Mesothelial cell of epicardium (in vitro differentiated cells): ENCODE measurements around the gene CCDC88B. TPM values are rescaled to one million over a fixed set of nuclear protein-coding genes. Genes with fewer than 3 reads are reported as not detected.
"Not testable (repeated sequence)": the region's sequence is repeated elsewhere in the genome, so short reads cannot be mapped to it uniquely, and the experiment has no call there.

Experiments used
- DNase-seq, 2 experiments: peaks; one replicate each; pipeline ENCODE4 v3.0.0; 2021; ENCODE audit warnings: low spot score in 2 of 2; ENCODE audit not compliant: unreplicated experiment in 2 of 2
- H3K27ac Mint-ChIP-seq: 2 replicates; pipeline ENCODE4 v1.8.0; 2021; ENCODE audit warnings: mixed read lengths
- H3K27me3 Mint-ChIP-seq: 2 replicates; pipeline ENCODE4 v1.8.0; 2021; ENCODE audit warnings: low read depth, mixed read lengths
- H3K36me3 Mint-ChIP-seq: 2 replicates; pipeline ENCODE4 v1.8.0; 2021; ENCODE audit warnings: mixed read lengths
- H3K4me1 Mint-ChIP-seq: 2 replicates; pipeline ENCODE4 v1.8.0; 2021; ENCODE audit warnings: mixed read lengths
- H3K4me3 Mint-ChIP-seq: 2 replicates; pipeline ENCODE4 v1.8.0; 2021; ENCODE audit warnings: mild to moderate bottlenecking, moderate library complexity, mixed read lengths
- H3K9me3 Mint-ChIP-seq: 2 replicates; pipeline ENCODE4 v1.8.0; 2021; ENCODE audit warnings: mixed read lengths
- total RNA-seq: library from RNA; stranded (reverse); gene quantifications from 3 replicates; pipeline ENCODE4 v1.2.1, GENCODE V29; 2021
- TF ChIP-seq, protein P1 (sequence below): fragments of 200-600 bp; sonication (generic); IDR thresholded peaks from one replicate; pipeline ENCODE4 v1.5.0; 2021; ENCODE audit warnings: antibody characterized with exemption; ENCODE audit not compliant: unreplicated experiment

Gene CCDC88B
- total RNA-seq, 1 donor from 2014 or later: 11.5 TPM

DNA sequence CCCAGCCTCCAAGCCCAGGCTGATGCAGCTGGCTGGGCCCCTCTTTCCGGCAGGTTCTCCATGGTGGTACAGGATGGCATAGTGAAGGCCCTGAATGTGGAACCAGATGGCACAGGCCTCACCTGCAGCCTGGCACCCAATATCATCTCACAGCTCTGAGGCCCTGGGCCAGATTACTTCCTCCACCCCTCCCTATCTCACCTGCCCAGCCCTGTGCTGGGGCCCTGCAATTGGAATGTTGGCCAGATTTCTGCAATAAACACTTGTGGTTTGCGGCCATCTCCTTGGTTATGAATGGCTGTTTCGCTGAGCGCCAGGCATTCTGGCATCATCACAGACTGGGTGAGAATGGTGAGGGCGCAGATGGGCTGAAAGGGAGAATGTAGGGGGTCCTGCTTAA, 18.5 kb upstream of the CCDC88B start:
- Mint-ChIP-seq H3K36me3 (peaks cover 8% of the 10 kb centered on the region), H3K27me3 (no peaks in the 10 kb centered on the region), H3K4me1 (peaks cover 29% of the 10 kb centered on the region), H3K9me3 (no peaks in the 10 kb centered on the region), H3K4me3 (no peak overlapping the region), H3K27ac (peak overlapping the region; percentile 92)
- TF ChIP-seq, protein P1, sequence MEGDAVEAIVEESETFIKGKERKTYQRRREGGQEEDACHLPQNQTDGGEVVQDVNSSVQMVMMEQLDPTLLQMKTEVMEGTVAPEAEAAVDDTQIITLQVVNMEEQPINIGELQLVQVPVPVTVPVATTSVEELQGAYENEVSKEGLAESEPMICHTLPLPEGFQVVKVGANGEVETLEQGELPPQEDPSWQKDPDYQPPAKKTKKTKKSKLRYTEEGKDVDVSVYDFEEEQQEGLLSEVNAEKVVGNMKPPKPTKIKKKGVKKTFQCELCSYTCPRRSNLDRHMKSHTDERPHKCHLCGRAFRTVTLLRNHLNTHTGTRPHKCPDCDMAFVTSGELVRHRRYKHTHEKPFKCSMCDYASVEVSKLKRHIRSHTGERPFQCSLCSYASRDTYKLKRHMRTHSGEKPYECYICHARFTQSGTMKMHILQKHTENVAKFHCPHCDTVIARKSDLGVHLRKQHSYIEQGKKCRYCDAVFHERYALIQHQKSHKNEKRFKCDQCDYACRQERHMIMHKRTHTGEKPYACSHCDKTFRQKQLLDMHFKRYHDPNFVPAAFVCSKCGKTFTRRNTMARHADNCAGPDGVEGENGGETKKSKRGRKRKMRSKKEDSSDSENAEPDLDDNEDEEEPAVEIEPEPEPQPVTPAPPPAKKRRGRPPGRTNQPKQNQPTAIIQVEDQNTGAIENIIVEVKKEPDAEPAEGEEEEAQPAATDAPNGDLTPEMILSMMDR: no peak
- DNase-seq: no peak

DNA sequence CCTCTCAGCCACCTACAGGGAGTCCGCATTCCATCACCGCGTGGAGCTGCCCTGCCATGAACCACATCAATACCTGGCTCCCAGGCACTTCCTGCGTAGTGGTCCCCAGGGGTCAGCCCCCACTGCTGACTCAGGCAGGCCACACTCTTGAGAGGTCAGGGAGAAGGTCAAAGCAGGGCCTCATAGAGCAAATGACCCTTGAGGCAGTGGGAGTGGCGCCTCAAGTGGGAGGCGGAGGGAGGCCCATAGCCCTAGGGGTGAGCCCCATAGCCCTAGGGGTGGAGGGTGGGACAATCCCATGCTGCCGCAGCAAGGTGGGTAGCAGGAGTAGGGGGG, 17.1 kb upstream of the CCDC88B start:
- Mint-ChIP-seq H3K4me3 (no peak overlapping the region), H3K27me3 (no peaks in the 10 kb centered on the region), H3K4me1 (peaks cover 23% of the 10 kb centered on the region), H3K36me3 (peaks cover 8% of the 10 kb centered on the region), H3K9me3 (no peaks in the 10 kb centered on the region), H3K27ac (peak overlapping the region; percentile 9)
- TF ChIP-seq, protein P1: no peak
- no peak for DNase-seq

DNA sequence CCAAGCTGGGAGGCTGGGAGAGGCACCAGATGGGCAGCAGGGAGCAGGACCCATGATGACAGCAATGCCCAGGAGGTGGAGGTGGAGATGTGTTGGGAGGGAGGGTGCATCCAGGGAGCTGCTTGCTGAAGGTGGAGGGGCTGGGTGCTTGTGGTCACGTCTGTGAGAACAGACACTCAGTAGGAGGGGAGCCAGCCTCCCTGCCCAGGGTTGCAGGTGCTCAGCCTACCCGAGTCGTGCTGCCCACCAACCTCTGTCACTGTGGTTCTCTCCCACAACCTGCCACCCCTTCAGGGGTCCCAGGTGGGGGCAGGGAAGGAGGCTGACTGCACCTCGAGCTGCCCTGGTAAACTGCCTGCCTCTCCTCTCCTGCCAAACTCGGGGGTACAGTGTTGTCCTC, 16.6 kb upstream of the CCDC88B start:
- H3K27ac Mint-ChIP-seq: no peak overlapping the region
- H3K4me1 Mint-ChIP-seq: peaks cover 23% of the 10 kb centered on the region
- no peak for DNase-seq
- TF ChIP-seq, protein P1: no peak
- no peak overlapping the region for H3K4me3 Mint-ChIP-seq
- no peaks in the 10 kb centered on the region for H3K9me3 Mint-ChIP-seq
- peaks cover 8% of the 10 kb centered on the region for H3K36me3 Mint-ChIP-seq
- H3K27me3 Mint-ChIP-seq: no peaks in the 10 kb centered on the region

DNA sequence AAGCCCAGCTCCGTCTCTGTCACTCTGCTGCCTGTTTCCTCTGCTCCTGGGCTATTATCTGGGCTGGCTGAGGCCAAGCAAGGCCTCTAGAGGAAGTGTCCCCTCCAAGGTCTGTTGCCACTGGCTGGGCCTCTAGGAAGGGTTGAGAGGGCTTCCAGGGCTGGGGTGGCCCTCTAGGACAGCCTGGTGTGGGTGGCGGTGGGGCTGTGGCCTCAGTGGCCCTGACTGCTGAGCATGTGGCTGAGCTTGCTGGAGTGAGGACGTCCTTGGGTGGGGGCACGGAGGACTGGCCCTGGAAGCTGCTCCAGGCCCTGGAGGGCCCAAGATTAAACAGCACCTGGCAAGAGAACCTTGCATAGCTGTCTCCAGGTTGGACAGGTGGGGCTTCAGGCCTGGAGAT, 16.0 kb upstream of the CCDC88B start:
- H3K27me3 Mint-ChIP-seq, H3K4me3 Mint-ChIP-seq, DNase-seq, H3K9me3 Mint-ChIP-seq, H3K36me3 Mint-ChIP-seq: not testable (repeated sequence)
- peaks cover 21% of the 10 kb centered on the region for H3K4me1 Mint-ChIP-seq
- peak overlapping the region; percentile 50 for H3K27ac Mint-ChIP-seq

GRCh38 chr11:64324692-64325469, 15.1 kb upstream of the CCDC88B start:
- DNase-seq: no peak
- peak overlapping the region; percentile 91 for H3K27ac Mint-ChIP-seq
- H3K4me1 Mint-ChIP-seq: peaks cover 17% of the 10 kb centered on the region
- no peaks in the 10 kb centered on the region for H3K27me3 Mint-ChIP-seq
- peaks cover 8% of the 10 kb centered on the region for H3K36me3 Mint-ChIP-seq
- TF ChIP-seq, protein P1: no peak
- H3K9me3 Mint-ChIP-seq: no peaks in the 10 kb centered on the region
- H3K4me3 Mint-ChIP-seq: no peak overlapping the region

DNA sequence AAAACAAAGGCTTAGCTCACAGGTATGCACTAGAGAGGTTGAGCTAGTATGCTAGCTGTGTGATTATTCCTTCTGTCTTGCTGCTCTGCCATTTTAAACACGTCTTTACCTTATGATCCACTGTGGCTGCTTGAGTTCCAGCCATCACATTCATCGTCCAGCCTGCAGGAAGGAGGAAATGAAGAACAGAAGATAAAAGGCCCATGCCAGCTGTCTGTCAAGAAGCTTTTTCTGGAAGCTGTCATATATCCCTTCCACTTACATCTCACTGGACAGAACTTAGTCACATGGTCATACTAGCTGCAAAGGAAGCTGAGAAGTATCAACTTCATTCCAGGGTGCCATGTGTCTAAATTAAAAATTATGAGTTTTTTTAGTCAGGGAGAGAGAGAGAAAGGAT, 12.6 kb upstream of the CCDC88B start:
- no peak overlapping the region for H3K27ac Mint-ChIP-seq
- no peak overlapping the region for H3K4me3 Mint-ChIP-seq
- H3K9me3 Mint-ChIP-seq: no peaks in the 10 kb centered on the region

More for the DNA sequence above, 12.6 kb upstream of the CCDC88B start:
- TF ChIP-seq, protein P1: no peak
- no peak for DNase-seq
- Mint-ChIP-seq H3K4me1 (peaks cover 2% of the 10 kb centered on the region), H3K27me3 (no peaks in the 10 kb centered on the region), H3K36me3 (no peaks in the 10 kb centered on the region)
